K562 (cell line): ENCODE results near the gene DOCK7. TPM values are rescaled to one million over a fixed set of nuclear protein-coding genes. Genes with fewer than 3 reads are reported as not detected.
A peak's percentile ranks its signal among the peaks of the same experiment; 100 is the strongest.

Experiments used
- ATAC-seq: fragments of 200-7000 bp; cut with Tn5 transposase; 3 replicates; pipeline ENCODE4 v1.9.1; 2020; ENCODE audit warnings: moderate library complexity
- BruUV-seq: library from RNA; stranded (reverse); fragments of 400-500 nt; replicated peaks from 2 replicates; lab custom pipeline; 2021; lab: Mats Ljungman, UMichigan
- CTCF ChIA-PET: fragments of 300-600 bp; formaldehyde crosslinking; extraction: SDS; loops from one replicate; lab custom pipeline; 2021; ENCODE audit warnings: low intra/inter-chr PET ratio; lab: Yijun Ruan, JAX
- POLR2A ChIA-PET: fragments of 300-600, 350-650 bp; sonication (Branson Sonifier 250); formaldehyde crosslinking; extraction: SDS; loops from one replicate; lab custom pipeline; 2021; ENCODE audit warnings: antibody characterized with exemption, inconsistent platforms; lab: Yijun Ruan, JAX
- DNase-seq, 4 experiments: peaks; one replicate each; pipeline versions ENCODE4 v3.0.0 to v3.0.0-alpha.2; 2011 to 2018; ENCODE audit warnings: low spot score in 3 of 4, mixed read lengths in 3 of 4; ENCODE audit errors: extremely low read depth in 1 of 4
- FAIRE-seq: peaks from 2 replicates; lab custom pipeline; 2011; peaks lifted over from hg19 to GRCh38; lab: Jason Lieb, UNC
- H2AFZ ChIP-seq: 2 replicates; pipeline ENCODE4 v1.6.0; 2011; ENCODE audit warnings: low read depth, low read length, control low read depth, inconsistent platforms
- H3K27ac ChIP-seq: fragments of 200-600 bp; 3 replicates; pipeline ENCODE4 v1.8.0; 2011; ENCODE audit warnings: low read depth, mild to moderate bottlenecking, control low read depth, inconsistent platforms, low read length, moderate library complexity, mixed read lengths; ENCODE audit errors: extremely low read depth
- H3K27me3 ChIP-seq, 2 experiments: fragments of 300-600 bp in 1 of 2; 2 replicates in 1 of 2; 3 replicates in 1 of 2; pipeline versions ENCODE4 v1.6.0 to v1.8.0; 2011; ENCODE audit warnings: inconsistent platforms in 2 of 2, low read length in 2 of 2, mild to moderate bottlenecking in 1 of 2, mixed read lengths in 1 of 2, moderate library complexity in 1 of 2; ENCODE audit not compliant: control insufficient read depth in 2 of 2, insufficient read depth in 2 of 2
- H3K36me3 ChIP-seq: fragments of 300-600 bp; 3 replicates; pipeline ENCODE4 v1.8.0; 2011; ENCODE audit warnings: mild to moderate bottlenecking, low read length, inconsistent platforms; ENCODE audit not compliant: control insufficient read depth, insufficient read depth
- H3K4me1 ChIP-seq, 2 experiments: fragments of 200-600 bp in 1 of 2; replicated peaks in 1 of 2; 2 replicates in 1 of 2; 3 replicates in 1 of 2; pipeline versions ENCODE4 v1.5.1 to v1.8.0; 2011; ENCODE audit warnings: inconsistent platforms in 2 of 2, low read length in 2 of 2, mild to moderate bottlenecking in 1 of 2, mixed read lengths in 1 of 2, moderate library complexity in 1 of 2; ENCODE audit not compliant: control insufficient read depth in 2 of 2, insufficient read depth in 2 of 2
- H3K4me2 ChIP-seq: 2 replicates; pipeline ENCODE4 v1.6.1; 2011; ENCODE audit warnings: low read length, control low read depth, inconsistent platforms, mixed read lengths; ENCODE audit not compliant: insufficient read depth
- H3K4me3 ChIP-seq: fragments of 200-600 bp; sonication (generic), shearing (Covaris generic); 2 replicates; pipeline ENCODE4 v1.5.1; 2016; ENCODE audit warnings: control low read depth, inconsistent platforms
- H3K79me2 ChIP-seq: fragments of 200-600 bp; 3 replicates; pipeline ENCODE4 v1.8.0; 2011; ENCODE audit warnings: low read length, inconsistent platforms; ENCODE audit not compliant: control insufficient read depth, insufficient read depth
- H3K9ac ChIP-seq, 2 experiments: 2 replicates each; pipeline versions ENCODE4 v1.6.0 to v1.6.1; 2011; ENCODE audit warnings: low read depth in 2 of 2, low read length in 2 of 2, control low read depth in 1 of 2, inconsistent platforms in 1 of 2, mild to moderate bottlenecking in 1 of 2, mixed read lengths in 1 of 2; ENCODE audit not compliant: insufficient read depth in 1 of 2
- H3K9me1 ChIP-seq: one replicate; pipeline ENCODE4 v1.6.0; 2011; ENCODE audit warnings: inconsistent platforms, mild to moderate bottlenecking, low read length, moderate library complexity; ENCODE audit not compliant: control insufficient read depth, insufficient read depth
- H3K9me3 ChIP-seq: replicated peaks from 2 replicates; pipeline ENCODE4 v1.5.1; 2011; ENCODE audit warnings: low read depth, low read length, inconsistent platforms; ENCODE audit not compliant: control insufficient read depth, insufficient read depth
- H4K20me1 ChIP-seq: replicated peaks from 2 replicates; pipeline ENCODE4 v1.6.1; 2011; ENCODE audit warnings: low read length, inconsistent platforms, mixed read lengths; ENCODE audit not compliant: control insufficient read depth, insufficient read depth
- CTCF ChIP-seq, 3 experiments: IDR thresholded peaks in 2 of 3; conservative IDR thresholded peaks in 1 of 3; 2 replicates each; pipeline ENCODE4 v1.5.1; 2011 to 2012; ENCODE audit warnings: low read length in 3 of 3, mild to moderate bottlenecking in 3 of 3, control low read depth in 2 of 3, improper control_type of control experiment in 1 of 3, inconsistent platforms in 1 of 3, low read depth in 1 of 3, mixed read lengths in 1 of 3, moderate library complexity in 1 of 3; ENCODE audit not compliant: insufficient read depth in 2 of 3
- KDM2B ChIP-seq: fragments of 250-450 bp; sonication (Bioruptor Pico); IDR thresholded peaks from 2 replicates; pipeline ENCODE4 v1.8.0; 2021; ENCODE audit warnings: mild to moderate bottlenecking, moderate library complexity
- RAD21 ChIP-seq, 2 experiments: fragments of 250-450 bp in 1 of 2; fragments of 450-650 bp in 1 of 2; sonication (Bioruptor Pico) in 1 of 2; formaldehyde crosslinking in 1 of 2; IDR thresholded peaks in 1 of 2; conservative IDR thresholded peaks in 1 of 2; 2 replicates each; pipeline versions ENCODE4 v1.4.0 to v1.8.0; 2020 to 2022; ENCODE audit warnings: mild to moderate bottlenecking in 2 of 2, moderate library complexity in 1 of 2
- REST ChIP-seq, 2 experiments: fragments of 450-650 bp; formaldehyde crosslinking in 1 of 2; IDR thresholded peaks; 2 replicates each; pipeline versions ENCODE4 v1.4.0 to v1.6.1; 2014 to 2020; ENCODE audit warnings: mild to moderate bottlenecking in 2 of 2, borderline replicate concordance in 1 of 2, low read depth in 1 of 2
- ZNF3 ChIP-seq: fragments of 250-450 bp; sonication (Bioruptor Pico); IDR thresholded peaks from 2 replicates; pipeline ENCODE4 v1.5.0; 2021; ENCODE audit warnings: mild to moderate bottlenecking, moderate library complexity
- WGBS: fragments of 100-300 bp; shearing (Covaris generic); methylation state at CpG from one replicate; pipeline ENCODE4 v1.1.6; 2016; ENCODE audit warnings: low coverage, mixed read lengths; ENCODE audit not compliant: insufficient coverage; ENCODE audit errors: missing lambda C conversion rate; 5-methylcytosine and 5-hydroxymethylcytosine counted together
- in situ Hi-C: fragments of 300-500 bp; cut with MboI; formaldehyde crosslinking; loops from 4 replicates; pipeline ENCODE4 v1.15.0; 2018; ENCODE audit warnings: inconsistent platforms, mixed read lengths
- intact Hi-C: fragments of 100-400 bp; cut with micrococcal nuclease; formaldehyde crosslinking; loops from 2 replicates; pipeline ENCODE4 v1.14.2; 2022
- polyA plus RNA-seq, 8 experiments: library from polyadenylated mRNA; depleted of rRNA in 4 of 8; stranded (reverse) in 5 of 8; unstranded in 3 of 8; fragments of >200 nt; fragmentation: Nextera tagmentation in 2 of 8; fragmentation: Illumina TruSeq in 1 of 8; extraction: Ambion mirVana in 2 of 8; extraction: Trizol in 1 of 8; gene quantifications; 2 replicates each; pipeline versions ENCODE4 v1.2.1 to v1.2.3, GENCODE V29; 2011 to 2014; ENCODE audit warnings: inconsistent platforms in 1 of 8, missing spikeins in 1 of 8
- total RNA-seq, 7 experiments: library from RNA; depleted of rRNA in 6 of 7; stranded (reverse); fragments of >200 nt in 6 of 7; fragmentation: Illumina TruSeq in 2 of 7; extraction: Trizol in 2 of 7; gene quantifications; 2 replicates each; pipeline versions ENCODE4 v1.2.1 to v1.2.3, GENCODE V29; 2011 to 2021; ENCODE audit warnings: low replicate concordance in 1 of 7

The DOCK7 gene
- total and polyA plus RNA-seq, 9 of the 15 experiments (the other 6 are each of a cell fraction or from before 2014, with no cell fraction given): 4.9 to 35.1 (median 12.6) TPM

GRCh38 chr1:62732331-62732730 lies 44.1 kb upstream of the DOCK7 start:
- no peak overlapping the region for H3K4me2 ChIP-seq
- H3K4me1 ChIP-seq: no peaks in the 10 kb centered on the region
- peak; percentile 37; the same call in 1 of the 3 replicates for ATAC-seq
- H3K9me1 ChIP-seq: no peaks in the 10 kb centered on the region
- peaks cover 0 to 2% of the 10 kb centered on the region in 2 experiments; a peak in 3 of 5 replicates for H3K27me3 ChIP-seq
- ChIA-PET CTCF (no interaction called here), POLR2A (no interaction called here)
- H3K36me3 ChIP-seq: no peaks in the 10 kb centered on the region
- TF ChIP-seq KDM2B (CRISPR knock-in tag) (no peak), CTCF (IDR thresholded peaks at IDR 0.05 in 2 of 3, conservative IDR thresholded peaks at IDR 0.05 in 1 of 3; ENCODE audit: insufficient read depth in 2 of 3, low read depth in 1 of 3, low read length in 3 of 3) (peak in 1 of 3 experiments; percentile 29; a peak in 2 of 6 replicates), RAD21 (CRISPR knock-in tag; conservative IDR thresholded peaks at IDR 0.05 in 1 of 2, IDR thresholded peaks at IDR 0.05 in 1 of 2) (peak in 1 of 2 experiments; percentile 37; a peak in 2 of 4 replicates), ZNF3 (CRISPR knock-in tag) (no peak), REST (IDR thresholded peaks at IDR 0.05; ENCODE audit: borderline replicate concordance) (peak; percentile 43; the same call in 1 of the 2 replicates), REST (CRISPR knock-in tag; IDR thresholded peaks at IDR 0.05; ENCODE audit: low read depth) (no peak)
- no peaks in the 10 kb centered on the region for H3K79me2 ChIP-seq
- in situ Hi-C loops (loop anchor here (10.0 kb wide), 1 partner anchor 558 kb away; no protein-coding TSS in a partner anchor), intact Hi-C loops (loop anchor here (10.0 kb wide), 1 partner anchor 48 kb away; the partner anchor contains the start of gene DOCK7)
- H3K4me3 ChIP-seq: no peak overlapping the region
- DNase-seq: no peak
- no peak overlapping the region for H3K9ac ChIP-seq
- FAIRE-seq: no peak
- no peaks in the 10 kb centered on the region for H3K9me3 ChIP-seq
- no TSS peak for BruUV-seq
- H3K27ac ChIP-seq: no peak overlapping the region
- no peaks in the 10 kb centered on the region for H4K20me1 ChIP-seq
- no peak overlapping the region for H2AFZ ChIP-seq
- 9% methylated on average over 3 of the region's 3 CpGs for WGBS
